Embryonic facial prominence (tissue), 1 donor: ENCODE measurements around the gene TRMT61A.
"Not testable (repeated sequence)": the region's sequence is repeated elsewhere in the genome, so short reads cannot be mapped to it uniquely, and the experiment has no call there.

Experiments
- DNase-seq: peaks from one replicate; pipeline ENCODE4 v3.0.0-alpha.2; 2016; ENCODE audit errors: extremely low spot score

The TRMT61A gene

GRCh38 chr14:103522649-103523574 lies 6.1 kb upstream of the TRMT61A start, which contains the start of gene CKB:
TSS of gene CKB (minus strand) at chr14:103522830. CDS start at chr14:103522493, 337 bp downstream.
- DNase-seq, result no peak

- DNase-seq, result no peak
Observed at GRCh38 chr14:103523575-103523954, 5.4 kb upstream of the TRMT61A start.

- no peak for DNase-seq
Observed at GRCh38 chr14:103524002-103524935, 4.7 kb upstream of the TRMT61A start.

- DNase-seq, result not testable (repeated sequence)
Observed at GRCh38 chr14:103525430-103526246, 3.4 kb upstream of the TRMT61A start.

- DNase-seq, result no peak
Observed at GRCh38 chr14:103526247-103526913, 2.6 kb upstream of the TRMT61A start.

- DNase-seq, result no peak
Observed at GRCh38 chr14:103526914-103527248, 2.1 kb upstream of the TRMT61A start.

- no peak for DNase-seq
Observed at GRCh38 chr14:103527408-103528145, 1.4 kb upstream of the TRMT61A start.

GRCh38 chr14:103528146-103528586 lies 830 bp upstream of the TRMT61A start:
- no peak for DNase-seq

GRCh38 chr14:103529383-103530365 lies 678 bp downstream of the TRMT61A start:
- DNase-seq, result no peak

- no peak for DNase-seq
Observed at GRCh38 chr14:103530390-103530789, 1.4 kb downstream of the TRMT61A start.

GRCh38 chr14:103530831-103531230 lies 1.8 kb downstream of the TRMT61A start:
- DNase-seq, result no peak

GRCh38 chr14:103531421-103532215 lies 2.6 kb downstream of the TRMT61A start:
- DNase-seq, result no peak

- no peak for DNase-seq
Observed at GRCh38 chr14:103532216-103533136, 3.5 kb downstream of the TRMT61A start.

GRCh38 chr14:103533137-103533998 lies 4.4 kb downstream of the TRMT61A start:
- no peak for DNase-seq

GRCh38 chr14:103533999-103534575 lies 5.1 kb downstream of the TRMT61A start:
- DNase-seq, result no peak

GRCh38 chr14:103534576-103535061 lies 5.6 kb downstream of the TRMT61A start:
- DNase-seq, result no peak
